Right ventricle myocardium superior (tissue), 1 donor: ENCODE results near the gene TNIK. TPM values are rescaled to one million over a fixed set of nuclear protein-coding genes. Genes with fewer than 3 reads are reported as not detected.

Source experiments
- ATAC-seq: fragments of 200-7000 bp; cut with Tn5 transposase; one replicate; pipeline ENCODE4 v1.9.1; 2020; ENCODE audit warnings: mild to moderate bottlenecking; ENCODE audit not compliant: poor library complexity
- DNase-seq: peaks from one replicate; pipeline ENCODE4 v3.0.0-alpha.2; 2020
- intact Hi-C: fragments of 100-400 bp; cut with DNase I; formaldehyde crosslinking; loops from one replicate; pipeline ENCODE4 v1.11.2; 2022
- total RNA-seq: library from RNA; stranded (reverse); fragmentation: NEBNext Ultra II Directional; extraction: Animal tissue kit (Norgen Biotek cat#: 25700); gene quantifications from one replicate; pipeline ENCODE4 v1.2.1, GENCODE V29; 2021
- donor health status: DM: no; HTN: yes; CAD: no; lungs with severe emphysema.

TNIK gene
- total RNA-seq, 1 donor from 2014 or later = 22.5 TPM

DNA sequence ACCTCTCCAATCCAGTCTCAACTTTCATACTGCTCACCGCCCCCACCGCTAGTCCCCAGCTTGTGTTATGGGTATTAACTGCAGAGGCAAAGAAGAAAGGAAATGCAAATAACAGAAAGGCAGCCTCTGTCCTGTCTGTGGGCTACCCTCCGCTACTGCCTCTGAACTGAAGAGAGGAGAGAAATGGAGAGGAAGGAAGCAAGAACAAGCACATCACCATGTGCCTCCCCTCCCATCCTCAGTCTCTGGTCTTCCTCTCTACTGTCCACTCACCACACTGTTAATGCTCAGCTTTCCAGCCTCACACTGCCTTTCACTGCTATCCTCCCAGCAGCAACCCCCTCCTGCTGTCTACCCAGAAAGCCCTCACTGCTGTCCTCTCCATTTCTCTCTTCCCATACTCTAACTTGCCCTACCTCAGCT, 294.7 kb downstream of the TNIK start:
- ATAC-seq (no peak), DNase-seq (no peak)
- intact Hi-C loops = no loop called here

DNA sequence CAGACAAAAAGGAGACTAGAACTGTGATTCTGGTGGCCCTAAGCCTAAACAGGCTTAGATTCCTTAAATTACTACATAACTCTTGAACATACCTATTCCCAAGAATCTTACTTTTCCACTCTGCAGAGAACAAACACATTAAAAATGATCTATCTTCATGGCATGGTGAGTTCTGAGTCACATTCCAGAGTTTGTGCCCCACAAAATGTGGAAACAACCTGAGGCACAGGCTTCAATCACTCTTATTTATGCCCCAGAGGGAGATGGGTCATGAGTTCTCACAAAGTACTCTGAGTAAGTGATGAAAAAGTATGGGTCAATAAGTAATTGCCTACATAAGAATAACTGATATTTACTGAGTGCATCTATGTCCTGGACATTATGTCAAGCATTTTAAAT, 296.1 kb downstream of the TNIK start:
- ATAC-seq (no peak), DNase-seq (no peak)
- intact Hi-C loops = no loop called here

DNA sequence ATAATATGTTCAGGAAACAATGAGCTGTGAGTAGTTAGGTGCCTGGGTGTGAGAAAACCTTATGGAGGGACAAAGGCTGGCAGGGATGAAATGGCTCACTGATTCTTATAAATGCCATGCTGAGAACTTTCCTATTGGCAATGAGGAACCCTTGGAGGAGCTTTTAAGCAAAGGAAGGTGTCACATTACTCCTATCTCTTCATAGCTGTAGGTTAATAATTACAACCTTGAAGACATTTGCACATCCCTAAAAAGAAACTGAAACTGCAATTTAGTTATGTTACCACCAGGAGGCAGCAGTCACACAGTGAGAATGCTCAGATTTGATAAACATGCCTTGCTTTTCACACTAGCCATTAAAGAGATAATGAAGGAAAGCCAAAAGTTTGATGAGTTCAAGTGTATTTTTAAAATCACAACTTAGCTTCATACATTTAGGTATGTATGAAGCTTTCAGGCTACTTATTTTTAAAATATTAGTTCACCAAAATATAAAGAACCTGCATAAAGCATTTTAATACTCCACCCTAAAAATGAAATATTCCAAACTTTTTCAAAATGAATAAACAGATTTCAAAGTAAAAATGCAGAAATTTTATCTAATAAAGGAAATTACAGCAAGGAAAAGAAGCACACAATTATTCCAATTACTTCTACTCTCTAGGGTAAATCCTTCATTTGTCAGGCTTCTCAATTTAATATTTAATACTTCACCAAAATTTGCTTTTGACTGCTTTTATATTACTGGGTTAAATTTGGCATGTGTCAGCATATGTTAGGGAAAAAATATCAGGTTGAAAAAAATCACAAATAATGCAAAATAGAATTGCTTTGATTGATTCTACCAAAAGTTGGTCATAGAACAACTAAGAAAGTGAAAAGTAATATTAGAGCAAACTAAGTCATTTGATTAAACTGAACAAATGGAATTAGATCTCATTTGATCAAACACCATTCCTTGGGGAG, 296.8 kb downstream of the TNIK start:
- DNase-seq = no peak
- no peak for ATAC-seq
- intact Hi-C loops = no loop called here

DNA sequence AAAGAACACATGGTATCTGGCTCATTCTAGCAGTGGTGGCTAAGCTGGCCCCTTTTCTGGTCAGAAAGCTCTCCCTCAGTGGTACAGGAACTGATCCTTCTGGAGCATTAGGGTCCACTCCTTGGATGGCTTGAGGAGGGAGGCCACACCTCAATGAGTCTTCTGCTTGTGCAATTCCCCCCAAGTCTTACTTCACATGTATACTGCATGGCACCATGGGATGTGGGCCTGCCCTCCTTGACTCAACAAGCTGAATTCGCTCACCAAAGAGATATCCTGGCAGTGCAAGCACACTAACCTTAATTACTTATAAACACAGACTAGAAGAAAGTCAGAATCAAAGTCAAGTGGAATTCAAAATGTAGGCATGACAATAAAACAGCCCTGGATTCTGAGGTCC, 299.9 kb downstream of the TNIK start:
- ATAC-seq = no peak
- intact Hi-C loops = no loop called here
- no peak for DNase-seq

DNA sequence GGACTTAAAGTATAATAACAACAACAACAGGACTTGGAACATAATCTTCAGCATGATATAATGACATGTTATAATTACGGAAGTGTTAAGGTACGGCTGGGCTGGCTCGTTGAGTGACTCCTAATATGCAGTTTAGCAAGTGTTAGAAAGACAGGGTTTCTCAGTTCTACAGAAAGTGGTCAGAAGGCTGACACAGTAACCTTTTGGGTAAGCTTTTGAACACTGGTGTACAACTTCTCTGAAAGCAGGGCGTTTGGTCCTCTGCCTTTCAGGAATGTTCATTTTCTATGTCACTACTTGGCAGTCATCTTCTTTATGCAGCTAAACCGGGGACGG, 300.4 kb downstream of the TNIK start:
- ATAC-seq = no peak
- intact Hi-C loops = no loop called here
- DNase-seq = no peak

GRCh38 chr3:171159024-171159821, 301.0 kb downstream of the TNIK start:
- intact Hi-C loops = no loop called here
- no peak for DNase-seq
- ATAC-seq = no peak

DNA sequence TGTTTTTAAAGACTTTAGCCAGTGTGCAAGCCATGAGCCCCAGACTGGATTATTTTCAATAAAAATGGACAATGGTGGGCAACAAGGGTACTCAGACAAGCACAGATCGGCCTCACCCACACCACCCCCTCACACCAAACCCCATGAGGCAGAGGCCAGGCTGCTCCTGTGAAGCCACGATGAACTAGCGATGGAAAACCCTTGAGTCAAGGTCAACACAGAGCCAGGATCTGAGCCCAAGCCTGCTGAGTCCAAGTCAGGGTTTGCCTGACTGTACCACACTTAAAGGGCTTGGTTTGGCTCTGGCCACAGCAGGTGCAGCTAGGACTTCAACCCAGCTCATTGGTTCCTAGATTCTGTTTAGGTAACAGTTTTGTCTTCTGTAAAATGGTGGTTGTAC, 302.2 kb downstream of the TNIK start:
- ATAC-seq (peak; percentile 13), DNase-seq (no peak)
- intact Hi-C loops = no loop called here

DNA sequence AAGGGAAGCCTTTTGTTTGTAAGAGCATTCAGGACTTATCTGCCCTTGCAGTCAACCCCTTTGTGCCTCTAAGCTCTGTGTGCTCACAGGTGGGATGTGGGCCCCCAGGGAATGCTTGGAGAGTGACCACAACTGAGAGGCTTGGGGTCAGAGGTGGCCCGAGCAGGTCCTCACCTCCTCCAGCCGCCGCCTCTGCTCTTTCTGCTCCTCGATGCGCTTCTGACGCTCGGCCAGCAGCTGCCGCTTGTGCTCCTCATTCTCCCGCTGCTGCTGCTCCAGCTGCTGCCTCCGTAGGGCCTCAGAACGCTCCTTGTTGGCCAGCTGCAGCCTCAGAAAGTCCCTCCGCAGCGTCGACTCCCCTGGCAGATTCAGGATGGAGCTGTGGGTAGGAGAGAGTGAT, 302.9 kb downstream of the TNIK start:
- DNase-seq (peak; percentile 63), ATAC-seq (peak; percentile 45)
- intact Hi-C loops = no loop called here

DNA sequence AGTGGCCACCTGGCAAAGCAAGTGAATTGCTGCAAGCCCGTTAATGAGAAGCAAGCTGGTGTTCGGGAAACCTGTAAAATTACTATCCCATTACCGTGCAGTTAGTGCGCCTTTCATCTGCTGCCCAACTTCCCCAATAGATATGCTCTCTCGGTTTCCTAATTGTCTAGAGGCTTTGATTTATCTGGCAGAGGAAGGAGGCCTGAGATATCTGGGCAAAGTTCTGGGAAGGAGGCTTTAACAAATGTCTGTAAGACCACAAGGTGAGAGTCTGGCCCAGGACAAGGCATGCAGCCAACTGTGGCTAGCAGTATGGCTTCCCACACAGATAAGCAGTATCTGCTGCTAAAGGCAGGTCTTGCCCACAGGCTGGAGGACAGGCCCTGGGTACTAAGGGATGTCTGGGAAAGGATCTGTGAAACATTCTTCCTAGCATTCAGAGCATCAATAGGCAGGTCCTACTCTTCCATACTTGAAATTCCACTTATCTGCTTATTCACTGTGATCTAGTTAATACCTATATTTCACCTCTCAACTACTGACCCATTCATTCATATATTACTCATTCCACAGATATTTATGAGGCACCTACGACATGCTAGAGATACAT, 303.7 kb downstream of the TNIK start:
- intact Hi-C loops = no loop called here
- DNase-seq (no peak), ATAC-seq (peak; percentile 32)

DNA sequence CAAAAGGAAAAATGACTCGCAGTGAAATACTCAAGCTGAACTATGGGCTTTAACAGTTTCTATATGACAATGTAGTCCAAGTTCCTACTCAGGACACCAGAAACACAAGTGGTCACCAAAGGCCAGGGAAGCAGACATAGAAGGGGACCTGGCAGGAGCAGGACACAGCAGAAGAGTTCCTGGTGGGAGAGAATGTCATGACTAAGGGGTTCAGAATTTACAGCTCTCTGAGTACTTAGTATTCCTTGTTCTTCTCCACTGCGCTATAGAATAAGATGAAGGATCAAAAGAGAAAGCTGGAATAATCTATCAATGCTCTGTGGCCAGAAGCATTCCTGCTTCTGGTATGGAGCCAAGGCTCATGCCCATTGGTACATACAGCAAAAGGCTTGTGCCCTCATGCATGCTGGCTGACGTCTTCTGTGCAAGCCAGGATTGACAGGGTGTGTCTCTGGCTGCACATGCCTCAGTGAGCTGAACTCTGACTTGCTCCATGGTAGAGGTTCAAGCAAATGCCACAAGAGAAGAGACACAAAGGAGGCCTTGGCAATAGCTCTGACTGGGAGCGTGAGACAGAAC, 305.0 kb downstream of the TNIK start:
- intact Hi-C loops = no loop called here
- peak; percentile 26 for ATAC-seq
- DNase-seq = no peak

- intact Hi-C loops = no loop called here
- ATAC-seq = no peak
Observed at GRCh38 chr3:171150945-171151344, 309.3 kb downstream of the TNIK start.

DNA sequence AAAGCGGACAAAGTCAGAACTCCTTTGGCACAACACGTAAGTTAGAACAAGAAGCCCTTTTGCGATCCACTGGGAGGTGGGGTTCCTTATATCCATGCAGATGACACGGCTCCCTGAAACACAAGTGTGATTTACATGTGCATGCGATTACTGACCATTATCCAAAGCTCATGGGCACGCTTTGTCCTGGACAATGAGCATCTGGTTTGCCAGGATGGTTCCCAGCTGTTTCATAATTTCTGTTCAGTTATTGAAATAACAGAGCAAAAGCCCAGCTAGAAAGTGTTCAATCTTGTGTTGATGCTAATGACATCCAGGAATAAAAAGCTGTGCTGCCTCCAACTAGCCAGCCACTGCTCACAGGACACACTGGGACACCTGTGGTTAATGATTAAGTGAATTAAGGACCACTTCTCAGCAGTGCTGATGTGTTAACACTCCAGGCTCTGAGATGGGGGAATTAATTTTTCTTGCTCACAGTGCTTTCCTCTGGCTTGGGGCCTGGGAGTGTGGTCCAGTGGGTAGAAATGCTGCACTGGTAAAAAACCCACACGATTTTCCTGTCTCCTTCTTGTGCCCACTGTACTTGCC, 310.6 kb downstream of the TNIK start:
- intact Hi-C loops = no loop called here
- ATAC-seq (no peak), DNase-seq (no peak)

More at GRCh38 chr3:171150945-171151344, 309.3 kb downstream of the TNIK start:
- DNase-seq = no peak

- ATAC-seq (no peak), DNase-seq (no peak)
- intact Hi-C loops = no loop called here
Observed at GRCh38 chr3:171145798-171146197, 314.4 kb downstream of the TNIK start.

- intact Hi-C loops = no loop called here
- DNase-seq = no peak
- ATAC-seq = no peak
Observed at GRCh38 chr3:171142985-171143384, 317.2 kb downstream of the TNIK start.

- no peak for ATAC-seq
- intact Hi-C loops = no loop called here
- no peak for DNase-seq
Observed at GRCh38 chr3:171140246-171140645, 320.0 kb downstream of the TNIK start.

DNA sequence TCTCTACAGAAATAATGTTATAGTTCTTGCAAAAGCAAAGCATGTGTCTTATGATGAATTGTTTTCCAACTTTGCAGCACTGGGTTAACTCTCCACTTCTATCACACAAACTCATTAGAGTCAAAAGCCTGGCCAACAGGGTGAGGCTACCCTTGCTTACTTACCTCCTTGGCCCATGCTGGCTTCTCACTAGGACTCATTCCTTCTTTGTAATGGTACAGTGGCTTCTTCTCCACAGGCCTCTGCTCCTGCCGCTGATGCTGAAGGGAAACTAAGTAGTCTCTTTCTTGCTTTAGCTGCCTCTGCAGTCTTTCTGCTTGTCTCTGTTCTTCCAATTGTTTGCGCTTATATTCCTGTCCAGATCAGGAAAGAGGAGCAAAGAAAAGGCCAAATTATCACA, 322.2 kb downstream of the TNIK start:
- ATAC-seq = no peak
- DNase-seq = no peak
- intact Hi-C loops = no loop called here

- DNase-seq (no peak), ATAC-seq (no peak)
- intact Hi-C loops = no loop called here
Observed at GRCh38 chr3:171135549-171135948, 324.7 kb downstream of the TNIK start.

DNA sequence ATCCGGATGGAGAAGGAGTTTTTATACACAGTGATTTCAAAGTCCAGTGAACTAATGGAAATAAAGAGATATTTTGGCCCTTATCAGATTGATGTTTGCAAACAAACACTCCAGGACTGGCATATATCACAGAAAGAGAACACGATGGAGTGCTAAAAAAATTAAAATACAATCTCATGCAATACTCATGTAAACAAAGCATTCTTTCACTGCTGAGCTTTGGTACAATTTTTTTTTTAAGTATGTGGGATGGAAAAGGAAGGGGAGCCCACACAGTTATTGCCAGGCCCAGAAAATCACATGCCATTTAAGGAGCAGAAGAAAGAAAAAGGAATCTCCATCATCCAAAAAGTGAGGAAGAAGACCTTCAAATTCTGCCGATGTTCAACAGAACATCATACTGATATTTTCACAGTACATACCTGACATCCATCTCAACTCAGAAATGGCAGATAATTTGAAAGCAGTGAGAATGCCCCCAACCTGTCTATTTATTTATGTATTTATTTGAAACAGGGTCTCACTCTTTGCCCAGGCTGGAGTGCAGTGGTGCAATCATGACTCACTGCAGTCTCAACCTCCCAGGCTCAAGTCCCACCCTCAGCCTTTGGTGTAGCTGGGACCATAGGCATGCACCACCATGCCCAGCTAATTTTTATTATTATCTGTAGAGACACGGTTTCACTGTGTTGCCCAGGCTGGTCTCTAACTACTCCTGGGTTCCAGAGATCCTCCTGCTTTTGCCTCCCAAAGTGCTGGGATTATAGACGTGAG, 326.2 kb downstream of the TNIK start:
- no peak for ATAC-seq
- DNase-seq = no peak
- intact Hi-C loops = no loop called here
